K562 (cell line): ENCODE results near the gene DEPP1. TPM values are rescaled to one million over a fixed set of nuclear protein-coding genes. Genes with fewer than 3 reads are reported as not detected.

Experiments
- NR2C1 ChIP-seq, 2 experiments: fragments of 450-650 bp; IDR thresholded peaks; 2 replicates each; pipeline ENCODE4 v1.6.1; 2017; ENCODE audit warnings: mild to moderate bottlenecking in 2 of 2, antibody characterized with exemption in 1 of 2, inconsistent platforms in 1 of 2, missing compliant biosample characterization in 1 of 2, missing genetic modification characterization in 1 of 2
- NR3C1 ChIP-seq: sonication (generic); formaldehyde crosslinking; IDR thresholded peaks from 2 replicates; pipeline ENCODE4 v1.8.1; 2022; ENCODE audit warnings: missing genetic modification reagents
- RBM14 ChIP-seq: fragments of 200-400 bp; formaldehyde crosslinking; IDR thresholded peaks from 2 replicates; pipeline ENCODE4 v1.6.1; 2018; ENCODE audit warnings: low read depth, mild to moderate bottlenecking, low read length, moderate library complexity, borderline replicate concordance; ENCODE audit not compliant: insufficient read depth
- SPI1 ChIP-seq: IDR thresholded peaks from 2 replicates; pipeline ENCODE4 v1.6.1; 2011; ENCODE audit warnings: low read depth, low read length, control low read depth, borderline replicate concordance
- TAF7 ChIP-seq: fragments of 450-650 bp; IDR thresholded peaks from 2 replicates; pipeline ENCODE4 v1.6.1; 2016; ENCODE audit warnings: missing genetic modification characterization, missing compliant biosample characterization
- TEAD4 ChIP-seq, 2 experiments: sonication (generic) in 1 of 2; formaldehyde crosslinking in 1 of 2; IDR thresholded peaks; 2 replicates each; pipeline versions ENCODE4 v1.6.1 to v1.8.0; 2012 to 2022; ENCODE audit warnings: borderline replicate concordance in 1 of 2, inconsistent platforms in 1 of 2, low read length in 1 of 2, mild to moderate bottlenecking in 1 of 2, missing genetic modification reagents in 1 of 2
- TFAM ChIP-seq: fragments of 250-450 bp; sonication (Bioruptor Pico); conservative IDR thresholded peaks from 2 replicates; pipeline ENCODE4 v1.5.0; 2021; ENCODE audit warnings: mild to moderate bottlenecking, moderate library complexity
- TRIM24 ChIP-seq, 2 experiments: fragments of 450-650 bp; IDR thresholded peaks; 2 replicates each; pipeline ENCODE4 v1.6.1; 2016
- ZNF197 ChIP-seq: fragments of 200-800 bp; sonication (Bioruptor generic); IDR thresholded peaks from 2 replicates; pipeline ENCODE4 v1.6.1; 2016; ENCODE audit warnings: low read depth, missing genetic modification characterization, missing compliant biosample characterization
- ZNF311 ChIP-seq: fragments of 250-450 bp; sonication (Bioruptor Pico); IDR thresholded peaks from 2 replicates; pipeline ENCODE4 v1.4.0; 2020; ENCODE audit warnings: mild to moderate bottlenecking, moderate library complexity
- polyA plus RNA-seq, 8 experiments: library from polyadenylated mRNA; depleted of rRNA in 4 of 8; stranded (reverse) in 5 of 8; unstranded in 3 of 8; fragments of >200 nt; fragmentation: Nextera tagmentation in 2 of 8; fragmentation: Illumina TruSeq in 1 of 8; extraction: Ambion mirVana in 2 of 8; extraction: Trizol in 1 of 8; gene quantifications; 2 replicates each; pipeline versions ENCODE4 v1.2.1 to v1.2.3, GENCODE V29; 2011 to 2014; ENCODE audit warnings: inconsistent platforms in 1 of 8, missing spikeins in 1 of 8
- total RNA-seq, 7 experiments: library from RNA; depleted of rRNA in 6 of 7; stranded (reverse); fragments of >200 nt in 6 of 7; fragmentation: Illumina TruSeq in 2 of 7; extraction: Trizol in 2 of 7; gene quantifications; 2 replicates each; pipeline versions ENCODE4 v1.2.1 to v1.2.3, GENCODE V29; 2011 to 2021; ENCODE audit warnings: low replicate concordance in 1 of 7
- TF ChIP-seq, protein P1 (sequence below): fragments of 250-450 bp; sonication (Bioruptor Pico); IDR thresholded peaks from 2 replicates; pipeline ENCODE4 v1.5.0; 2020; ENCODE audit warnings: mild to moderate bottlenecking, borderline replicate concordance
- TF ChIP-seq, protein P2 (sequence below): sonication (generic); formaldehyde crosslinking; IDR thresholded peaks from 2 replicates; pipeline ENCODE4 v1.8.1; 2023; ENCODE audit warnings: mild to moderate bottlenecking, missing genetic modification reagents
- TF ChIP-seq, protein P3 (sequence below), 2 experiments: fragments of 150-350 bp in 1 of 2; IDR thresholded peaks; 2 replicates each; pipeline ENCODE4 v1.6.1; 2012 to 2016; ENCODE audit warnings: low read depth in 2 of 2, low read length in 2 of 2, mild to moderate bottlenecking in 1 of 2, moderate library complexity in 1 of 2
- TF ChIP-seq, protein P4 (sequence below): sonication (generic); formaldehyde crosslinking; IDR thresholded peaks from 2 replicates; pipeline ENCODE4 v1.8.0; 2023; ENCODE audit warnings: mild to moderate bottlenecking, missing genetic modification reagents

The DEPP1 gene
- total and polyA plus RNA-seq, 9 of the 15 experiments (the other 6 are each of a cell fraction or from before 2014, with no cell fraction given): 0.04 to 0.54 (median 0.20) TPM; not detected in 1

DNA sequence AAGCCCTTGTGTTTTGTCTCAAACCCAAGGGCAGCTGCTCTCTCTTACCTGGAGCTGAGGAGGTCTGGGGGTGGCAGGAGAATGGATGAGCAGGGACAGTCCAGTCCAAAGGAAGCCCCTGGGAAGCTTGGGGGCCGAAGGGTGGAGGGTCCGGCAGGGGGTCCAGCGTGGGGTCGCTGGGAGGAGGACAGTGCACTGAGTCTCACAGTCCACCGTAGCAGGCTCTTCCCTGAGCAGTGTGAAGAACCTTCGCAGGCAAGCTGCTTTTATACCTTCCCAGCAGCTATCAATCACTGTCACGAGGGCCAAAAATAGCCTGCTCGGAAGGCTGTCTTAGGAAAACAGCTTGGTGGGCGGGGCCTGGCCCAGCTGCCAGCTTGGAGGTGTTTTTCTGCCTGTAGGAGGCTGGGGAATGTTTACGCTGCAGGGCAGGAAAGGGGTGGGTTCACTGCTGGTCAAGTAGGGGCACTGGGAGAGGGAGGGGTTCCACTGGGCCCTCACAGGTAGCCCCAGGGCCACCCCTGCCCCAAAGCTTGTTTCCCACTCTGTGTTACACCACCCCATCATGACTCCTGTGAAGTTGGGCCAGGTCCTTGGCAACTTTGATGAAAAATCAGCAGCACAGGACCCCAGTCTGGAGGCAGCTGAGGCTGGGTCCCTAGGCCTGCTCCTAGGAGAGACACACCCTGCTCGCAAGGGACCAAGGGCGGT lies at the start of gene DEPP1 (continued):
- TF ChIP-seq, protein P1, sequence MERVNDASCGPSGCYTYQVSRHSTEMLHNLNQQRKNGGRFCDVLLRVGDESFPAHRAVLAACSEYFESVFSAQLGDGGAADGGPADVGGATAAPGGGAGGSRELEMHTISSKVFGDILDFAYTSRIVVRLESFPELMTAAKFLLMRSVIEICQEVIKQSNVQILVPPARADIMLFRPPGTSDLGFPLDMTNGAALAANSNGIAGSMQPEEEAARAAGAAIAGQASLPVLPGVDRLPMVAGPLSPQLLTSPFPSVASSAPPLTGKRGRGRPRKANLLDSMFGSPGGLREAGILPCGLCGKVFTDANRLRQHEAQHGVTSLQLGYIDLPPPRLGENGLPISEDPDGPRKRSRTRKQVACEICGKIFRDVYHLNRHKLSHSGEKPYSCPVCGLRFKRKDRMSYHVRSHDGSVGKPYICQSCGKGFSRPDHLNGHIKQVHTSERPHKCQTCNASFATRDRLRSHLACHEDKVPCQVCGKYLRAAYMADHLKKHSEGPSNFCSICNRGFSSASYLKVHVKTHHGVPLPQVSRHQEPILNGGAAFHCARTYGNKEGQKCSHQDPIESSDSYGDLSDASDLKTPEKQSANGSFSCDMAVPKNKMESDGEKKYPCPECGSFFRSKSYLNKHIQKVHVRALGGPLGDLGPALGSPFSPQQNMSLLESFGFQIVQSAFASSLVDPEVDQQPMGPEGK (CRISPR knock-in tag): no peak
- TF ChIP-seq, protein P2, sequence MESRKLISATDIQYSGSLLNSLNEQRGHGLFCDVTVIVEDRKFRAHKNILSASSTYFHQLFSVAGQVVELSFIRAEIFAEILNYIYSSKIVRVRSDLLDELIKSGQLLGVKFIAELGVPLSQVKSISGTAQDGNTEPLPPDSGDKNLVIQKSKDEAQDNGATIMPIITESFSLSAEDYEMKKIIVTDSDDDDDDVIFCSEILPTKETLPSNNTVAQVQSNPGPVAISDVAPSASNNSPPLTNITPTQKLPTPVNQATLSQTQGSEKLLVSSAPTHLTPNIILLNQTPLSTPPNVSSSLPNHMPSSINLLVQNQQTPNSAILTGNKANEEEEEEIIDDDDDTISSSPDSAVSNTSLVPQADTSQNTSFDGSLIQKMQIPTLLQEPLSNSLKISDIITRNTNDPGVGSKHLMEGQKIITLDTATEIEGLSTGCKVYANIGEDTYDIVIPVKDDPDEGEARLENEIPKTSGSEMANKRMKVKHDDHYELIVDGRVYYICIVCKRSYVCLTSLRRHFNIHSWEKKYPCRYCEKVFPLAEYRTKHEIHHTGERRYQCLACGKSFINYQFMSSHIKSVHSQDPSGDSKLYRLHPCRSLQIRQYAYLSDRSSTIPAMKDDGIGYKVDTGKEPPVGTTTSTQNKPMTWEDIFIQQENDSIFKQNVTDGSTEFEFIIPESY (CRISPR knock-in tag): no peak
- no peak; the same call in 1 of the 2 replicates for TF ChIP-seq ZNF197 (CRISPR knock-in tag)
- TF ChIP-seq, protein P3, sequence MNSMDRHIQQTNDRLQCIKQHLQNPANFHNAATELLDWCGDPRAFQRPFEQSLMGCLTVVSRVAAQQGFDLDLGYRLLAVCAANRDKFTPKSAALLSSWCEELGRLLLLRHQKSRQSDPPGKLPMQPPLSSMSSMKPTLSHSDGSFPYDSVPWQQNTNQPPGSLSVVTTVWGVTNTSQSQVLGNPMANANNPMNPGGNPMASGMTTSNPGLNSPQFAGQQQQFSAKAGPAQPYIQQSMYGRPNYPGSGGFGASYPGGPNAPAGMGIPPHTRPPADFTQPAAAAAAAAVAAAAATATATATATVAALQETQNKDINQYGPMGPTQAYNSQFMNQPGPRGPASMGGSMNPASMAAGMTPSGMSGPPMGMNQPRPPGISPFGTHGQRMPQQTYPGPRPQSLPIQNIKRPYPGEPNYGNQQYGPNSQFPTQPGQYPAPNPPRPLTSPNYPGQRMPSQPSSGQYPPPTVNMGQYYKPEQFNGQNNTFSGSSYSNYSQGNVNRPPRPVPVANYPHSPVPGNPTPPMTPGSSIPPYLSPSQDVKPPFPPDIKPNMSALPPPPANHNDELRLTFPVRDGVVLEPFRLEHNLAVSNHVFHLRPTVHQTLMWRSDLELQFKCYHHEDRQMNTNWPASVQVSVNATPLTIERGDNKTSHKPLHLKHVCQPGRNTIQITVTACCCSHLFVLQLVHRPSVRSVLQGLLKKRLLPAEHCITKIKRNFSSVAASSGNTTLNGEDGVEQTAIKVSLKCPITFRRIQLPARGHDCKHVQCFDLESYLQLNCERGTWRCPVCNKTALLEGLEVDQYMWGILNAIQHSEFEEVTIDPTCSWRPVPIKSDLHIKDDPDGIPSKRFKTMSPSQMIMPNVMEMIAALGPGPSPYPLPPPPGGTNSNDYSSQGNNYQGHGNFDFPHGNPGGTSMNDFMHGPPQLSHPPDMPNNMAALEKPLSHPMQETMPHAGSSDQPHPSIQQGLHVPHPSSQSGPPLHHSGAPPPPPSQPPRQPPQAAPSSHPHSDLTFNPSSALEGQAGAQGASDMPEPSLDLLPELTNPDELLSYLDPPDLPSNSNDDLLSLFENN (IDR thresholded peaks at IDR 0.05; ENCODE audit: low read depth in 2 of 2, low read length in 2 of 2): 0 out of 4 replicates have a peak, but pooled peaks of 1 of the 2 experiments have one; percentile 29
- TF ChIP-seq NR2C1 (IDR thresholded peaks at IDR 0.05): no peak
- no peak for TF ChIP-seq NR2C1 (tag; IDR thresholded peaks at IDR 0.05)
- TF ChIP-seq TEAD4 (IDR thresholded peaks at IDR 0.05; ENCODE audit: low read length): peak; percentile 32; the same call in 1 of the 2 replicates
- TF ChIP-seq TEAD4 (CRISPR knock-in tag; IDR thresholded peaks at IDR 0.05; ENCODE audit: borderline replicate concordance): no peak
- TF ChIP-seq SPI1: no peak
- TF ChIP-seq, protein P4, sequence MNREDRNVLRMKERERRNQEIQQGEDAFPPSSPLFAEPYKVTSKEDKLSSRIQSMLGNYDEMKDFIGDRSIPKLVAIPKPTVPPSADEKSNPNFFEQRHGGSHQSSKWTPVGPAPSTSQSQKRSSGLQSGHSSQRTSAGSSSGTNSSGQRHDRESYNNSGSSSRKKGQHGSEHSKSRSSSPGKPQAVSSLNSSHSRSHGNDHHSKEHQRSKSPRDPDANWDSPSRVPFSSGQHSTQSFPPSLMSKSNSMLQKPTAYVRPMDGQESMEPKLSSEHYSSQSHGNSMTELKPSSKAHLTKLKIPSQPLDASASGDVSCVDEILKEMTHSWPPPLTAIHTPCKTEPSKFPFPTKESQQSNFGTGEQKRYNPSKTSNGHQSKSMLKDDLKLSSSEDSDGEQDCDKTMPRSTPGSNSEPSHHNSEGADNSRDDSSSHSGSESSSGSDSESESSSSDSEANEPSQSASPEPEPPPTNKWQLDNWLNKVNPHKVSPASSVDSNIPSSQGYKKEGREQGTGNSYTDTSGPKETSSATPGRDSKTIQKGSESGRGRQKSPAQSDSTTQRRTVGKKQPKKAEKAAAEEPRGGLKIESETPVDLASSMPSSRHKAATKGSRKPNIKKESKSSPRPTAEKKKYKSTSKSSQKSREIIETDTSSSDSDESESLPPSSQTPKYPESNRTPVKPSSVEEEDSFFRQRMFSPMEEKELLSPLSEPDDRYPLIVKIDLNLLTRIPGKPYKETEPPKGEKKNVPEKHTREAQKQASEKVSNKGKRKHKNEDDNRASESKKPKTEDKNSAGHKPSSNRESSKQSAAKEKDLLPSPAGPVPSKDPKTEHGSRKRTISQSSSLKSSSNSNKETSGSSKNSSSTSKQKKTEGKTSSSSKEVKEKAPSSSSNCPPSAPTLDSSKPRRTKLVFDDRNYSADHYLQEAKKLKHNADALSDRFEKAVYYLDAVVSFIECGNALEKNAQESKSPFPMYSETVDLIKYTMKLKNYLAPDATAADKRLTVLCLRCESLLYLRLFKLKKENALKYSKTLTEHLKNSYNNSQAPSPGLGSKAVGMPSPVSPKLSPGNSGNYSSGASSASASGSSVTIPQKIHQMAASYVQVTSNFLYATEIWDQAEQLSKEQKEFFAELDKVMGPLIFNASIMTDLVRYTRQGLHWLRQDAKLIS (CRISPR knock-in tag): no peak
- no peak for TF ChIP-seq TRIM24 (IDR thresholded peaks at IDR 0.05)
- peak; percentile 43; the same call in 1 of the 2 replicates for TF ChIP-seq TAF7
- TF ChIP-seq ZNF311 (CRISPR knock-in tag): no peak
- no peak for TF ChIP-seq TFAM
- TF ChIP-seq NR3C1 (CRISPR knock-in tag): no peak
- TF ChIP-seq RBM14: no peak
